OCI-LY3 (cell line): ENCODE results near the gene FRMD4A.

Experiments
- H2AFZ ChIP-seq: fragments of 200-600, 300-600 bp; shearing (Covaris generic); 2 replicates; pipeline ENCODE4 v1.6.0; 2014; ENCODE audit warnings: antibody characterized with exemption, low read depth, low read length
- H3K27ac ChIP-seq: fragments of 200-600, 300-600 bp; sonication (generic); 2 replicates; pipeline ENCODE4 v1.5.1; 2014; ENCODE audit warnings: mild to moderate bottlenecking, low read length, moderate library complexity, mixed read lengths
- H3K27me3 ChIP-seq: fragments of 200-600, 300-600 bp; sonication (generic); 2 replicates; pipeline ENCODE4 v1.6.1; 2014; ENCODE audit warnings: low read depth, low read length, mixed read lengths
- H3K36me3 ChIP-seq: fragments of 200-600, 300-600 bp; sonication (generic); replicated peaks from 2 replicates; pipeline ENCODE3; 2014; ENCODE audit warnings: low read depth, low read length, mixed read lengths
- H3K4me1 ChIP-seq: fragments of 300-600, 200-600 bp; sonication (generic); 2 replicates; pipeline ENCODE4 v1.6.1; 2014; ENCODE audit warnings: low read length, mixed read lengths
- H3K4me2 ChIP-seq: fragments of 200-600, 300-600 bp; sonication (generic); 2 replicates; pipeline ENCODE4 v1.6.1; 2014; ENCODE audit warnings: low read length, mixed read lengths
- H3K4me3 ChIP-seq: fragments of 300-600, 200-600 bp; sonication (generic); 2 replicates; pipeline ENCODE4 v1.5.1; 2014; ENCODE audit warnings: antibody characterized with exemption, mild to moderate bottlenecking, low read length, moderate library complexity
- H3K79me2 ChIP-seq: fragments of 300-600, 200-600 bp; shearing (Covaris generic); 2 replicates; pipeline ENCODE4 v1.6.1; 2014; ENCODE audit warnings: mild to moderate bottlenecking, low read length, mixed read lengths
- H3K9ac ChIP-seq: fragments of 300-600, 200-600 bp; shearing (Covaris generic); 2 replicates; pipeline ENCODE4 v1.6.0; 2014; ENCODE audit warnings: mild to moderate bottlenecking, low read length, moderate library complexity
- H3K9me3 ChIP-seq: fragments of 200-600, 300-600 bp; shearing (Covaris generic); 2 replicates; pipeline ENCODE4 v1.6.1; 2014; ENCODE audit warnings: low read length, mixed read lengths; ENCODE audit not compliant: insufficient read depth
- H4K20me1 ChIP-seq: fragments of 200-600, 300-600 bp; sonication (generic); 2 replicates; pipeline ENCODE4 v1.6.1; 2016; ENCODE audit warnings: low read length, mixed read lengths; ENCODE audit not compliant: insufficient read depth
- EZH2phosphoT487 ChIP-seq: fragments of 200-600 bp; shearing (Covaris generic); IDR thresholded peaks from 2 replicates; pipeline ENCODE4 v1.6.1; 2018; ENCODE audit warnings: antibody characterized with exemption, mixed run types, low read depth
- TF ChIP-seq, protein P1 (sequence below): fragments of 200-600, 300-600 bp; sonication (generic); IDR thresholded peaks from 2 replicates; pipeline ENCODE4 v1.5.1; 2014; ENCODE audit warnings: antibody characterized with exemption, low read length, low read depth

The FRMD4A gene

DNA sequence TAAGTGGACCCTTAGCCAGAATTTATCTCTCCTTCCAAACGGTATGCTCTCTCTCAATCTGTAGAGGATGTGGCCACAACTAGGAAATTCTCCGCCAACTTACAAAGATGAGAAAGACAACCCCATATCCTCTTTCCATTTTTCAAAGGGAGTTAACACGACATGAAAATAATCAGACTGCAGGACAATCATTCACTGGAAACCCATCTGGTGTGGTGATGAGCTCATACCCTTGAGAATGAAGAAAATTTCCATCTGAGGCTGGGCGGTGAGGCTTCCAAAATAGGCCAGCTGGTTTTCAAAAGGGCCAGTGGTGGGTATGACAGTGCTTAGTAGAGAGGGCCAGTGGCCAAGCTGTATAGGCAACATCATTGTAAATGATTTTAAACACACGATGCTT, 369.6 kb downstream of the FRMD4A start:
- Histone ChIP-seq H3K27ac (no peak overlapping the region), H2AFZ (no peak overlapping the region), H3K79me2 (no peaks in the 10 kb centered on the region), H3K4me3 (no peak overlapping the region), H3K9ac (no peak overlapping the region), H3K4me2 (no peak overlapping the region), H3K9me3 (no peaks in the 10 kb centered on the region), H3K4me1 (no peaks in the 10 kb centered on the region), H4K20me1 (no peaks in the 10 kb centered on the region), H3K27me3 (peaks cover 27% of the 10 kb centered on the region; the same call in 1 of the 2 replicates), H3K36me3 (no peaks in the 10 kb centered on the region)
- no peak for TF ChIP-seq EZH2phosphoT487
- TF ChIP-seq, protein P1, sequence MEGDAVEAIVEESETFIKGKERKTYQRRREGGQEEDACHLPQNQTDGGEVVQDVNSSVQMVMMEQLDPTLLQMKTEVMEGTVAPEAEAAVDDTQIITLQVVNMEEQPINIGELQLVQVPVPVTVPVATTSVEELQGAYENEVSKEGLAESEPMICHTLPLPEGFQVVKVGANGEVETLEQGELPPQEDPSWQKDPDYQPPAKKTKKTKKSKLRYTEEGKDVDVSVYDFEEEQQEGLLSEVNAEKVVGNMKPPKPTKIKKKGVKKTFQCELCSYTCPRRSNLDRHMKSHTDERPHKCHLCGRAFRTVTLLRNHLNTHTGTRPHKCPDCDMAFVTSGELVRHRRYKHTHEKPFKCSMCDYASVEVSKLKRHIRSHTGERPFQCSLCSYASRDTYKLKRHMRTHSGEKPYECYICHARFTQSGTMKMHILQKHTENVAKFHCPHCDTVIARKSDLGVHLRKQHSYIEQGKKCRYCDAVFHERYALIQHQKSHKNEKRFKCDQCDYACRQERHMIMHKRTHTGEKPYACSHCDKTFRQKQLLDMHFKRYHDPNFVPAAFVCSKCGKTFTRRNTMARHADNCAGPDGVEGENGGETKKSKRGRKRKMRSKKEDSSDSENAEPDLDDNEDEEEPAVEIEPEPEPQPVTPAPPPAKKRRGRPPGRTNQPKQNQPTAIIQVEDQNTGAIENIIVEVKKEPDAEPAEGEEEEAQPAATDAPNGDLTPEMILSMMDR = no peak

DNA sequence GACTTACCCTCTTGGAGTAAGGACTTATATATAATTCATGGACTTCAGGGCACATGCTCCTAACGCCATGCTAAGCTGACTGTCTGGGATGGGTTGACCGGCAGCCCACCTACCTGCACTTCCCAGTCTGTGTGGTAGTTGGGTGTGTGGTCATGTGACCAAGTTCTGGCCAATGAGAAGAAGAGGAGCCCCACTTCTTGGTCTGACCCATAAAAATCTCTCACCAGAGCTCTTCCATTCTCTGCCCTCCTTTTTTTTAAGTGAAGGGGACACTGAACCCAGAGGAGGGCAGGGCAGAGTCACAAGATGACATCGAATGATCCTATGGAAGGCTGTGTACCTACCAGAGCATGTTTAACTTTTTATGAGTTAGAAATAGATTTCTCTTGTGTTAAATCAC, 370.1 kb downstream of the FRMD4A start:
- no peak overlapping the region for H3K27ac ChIP-seq
- H3K9ac ChIP-seq = no peak overlapping the region
- H3K36me3 ChIP-seq = no peaks in the 10 kb centered on the region
- H3K27me3 ChIP-seq = peaks cover 27% of the 10 kb centered on the region; the same call in 1 of the 2 replicates
- no peak overlapping the region for H2AFZ ChIP-seq
- no peak for TF ChIP-seq EZH2phosphoT487
- TF ChIP-seq, protein P1 = no peak
- H3K79me2 ChIP-seq = no peaks in the 10 kb centered on the region
- H3K4me3 ChIP-seq = no peak overlapping the region
- H3K9me3 ChIP-seq = no peaks in the 10 kb centered on the region
- H4K20me1 ChIP-seq = no peaks in the 10 kb centered on the region
- no peaks in the 10 kb centered on the region for H3K4me1 ChIP-seq
- no peak overlapping the region for H3K4me2 ChIP-seq

DNA sequence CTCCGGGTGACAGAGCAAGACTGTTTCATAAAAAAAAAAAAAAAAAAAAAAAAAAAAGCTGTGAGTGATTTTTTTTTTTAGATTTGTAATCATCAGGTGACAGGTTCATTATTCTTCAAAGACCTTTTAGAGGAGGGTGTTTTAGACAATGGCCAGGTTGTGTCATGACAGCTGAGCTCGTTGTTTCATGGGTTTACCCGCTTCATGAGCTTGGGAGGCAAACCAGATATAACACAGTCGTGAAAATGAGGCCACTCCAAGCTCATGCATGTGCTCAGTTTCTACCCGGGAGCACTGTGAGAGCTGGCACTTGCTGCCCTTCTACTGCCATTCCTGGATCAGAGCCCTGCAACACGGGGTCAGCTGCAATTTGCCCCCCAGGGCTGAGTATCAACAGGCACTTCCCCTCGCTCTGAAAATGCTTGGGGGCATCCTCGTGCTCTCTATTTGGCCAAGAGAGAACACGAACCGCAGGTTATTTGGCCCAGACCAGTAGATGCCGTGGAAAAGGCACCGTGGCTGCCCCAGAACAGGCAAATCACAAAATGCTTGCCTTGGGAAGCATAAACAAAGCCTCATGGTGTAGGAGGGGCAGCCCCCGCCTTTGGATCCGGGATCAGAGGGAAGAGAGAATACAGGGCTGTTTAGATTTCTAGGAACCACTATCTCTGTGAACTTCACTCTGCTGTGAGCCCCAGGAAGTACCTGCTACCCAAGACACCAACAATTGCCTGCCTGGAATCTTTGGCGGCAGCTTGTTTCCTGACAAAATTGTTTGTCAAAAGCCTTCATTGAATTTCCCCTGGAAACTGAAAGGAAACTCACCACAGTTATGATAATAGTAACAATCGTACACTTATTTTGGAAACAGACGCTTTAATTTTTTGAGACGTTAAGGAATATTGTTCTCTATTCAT, 371.0 kb downstream of the FRMD4A start:
- Histone ChIP-seq H3K27me3 (peaks cover 22% of the 10 kb centered on the region; the same call in 1 of the 2 replicates), H2AFZ (no peak overlapping the region), H3K9ac (no peak overlapping the region), H4K20me1 (no peaks in the 10 kb centered on the region), H3K4me3 (no peak overlapping the region), H3K4me1 (no peaks in the 10 kb centered on the region), H3K27ac (no peak overlapping the region), H3K9me3 (no peaks in the 10 kb centered on the region), H3K79me2 (no peaks in the 10 kb centered on the region), H3K36me3 (no peaks in the 10 kb centered on the region), H3K4me2 (no peak overlapping the region)
- TF ChIP-seq EZH2phosphoT487 = no peak
- TF ChIP-seq, protein P1 = no peak

DNA sequence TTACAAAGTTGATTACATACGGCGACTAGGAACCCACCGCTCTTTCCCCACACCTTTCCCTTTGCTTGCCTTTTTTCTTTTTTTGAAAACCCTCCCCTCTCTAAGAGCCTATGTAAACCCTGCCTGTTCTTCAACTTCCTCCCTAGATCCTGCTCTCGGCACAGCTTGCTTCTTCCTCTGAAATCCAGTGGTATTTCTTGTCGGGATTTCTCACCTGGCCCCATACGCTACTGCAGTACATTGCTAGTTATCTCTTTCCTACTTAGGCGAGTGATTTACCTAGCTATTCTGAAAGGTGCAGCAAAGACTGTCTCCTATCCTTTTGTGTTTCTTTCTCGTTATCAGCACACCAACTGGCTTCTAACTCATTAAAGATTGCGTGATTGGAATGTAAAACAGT, 372.9 kb downstream of the FRMD4A start:
- H3K79me2 ChIP-seq = no peaks in the 10 kb centered on the region
- TF ChIP-seq, protein P1 = no peak
- no peak for TF ChIP-seq EZH2phosphoT487
- no peaks in the 10 kb centered on the region for H3K9me3 ChIP-seq
- no peak overlapping the region for H3K9ac ChIP-seq
- no peaks in the 10 kb centered on the region for H3K36me3 ChIP-seq
- no peak overlapping the region for H3K27ac ChIP-seq
- H2AFZ ChIP-seq = no peak overlapping the region
- no peaks in the 10 kb centered on the region for H4K20me1 ChIP-seq
- H3K4me2 ChIP-seq = no peak overlapping the region
- H3K4me1 ChIP-seq = no peaks in the 10 kb centered on the region
- H3K27me3 ChIP-seq = peaks cover 22% of the 10 kb centered on the region; the same call in 1 of the 2 replicates
- H3K4me3 ChIP-seq = no peak overlapping the region
